GM10266 (cell line): Measurements from ENCODE around the gene SBSN.

Source experiments
- DNase-seq: peaks from one replicate; pipeline ENCODE4 v3.0.0; 2012; ENCODE audit errors: extremely low spot score
- CTCF ChIP-seq: IDR thresholded peaks from 2 replicates; pipeline ENCODE4 v1.5.1; 2012; ENCODE audit warnings: mild to moderate bottlenecking, low read depth; ENCODE audit not compliant: control insufficient read depth, insufficient read depth; ENCODE audit errors: missing control alignments

The SBSN gene

DNA sequence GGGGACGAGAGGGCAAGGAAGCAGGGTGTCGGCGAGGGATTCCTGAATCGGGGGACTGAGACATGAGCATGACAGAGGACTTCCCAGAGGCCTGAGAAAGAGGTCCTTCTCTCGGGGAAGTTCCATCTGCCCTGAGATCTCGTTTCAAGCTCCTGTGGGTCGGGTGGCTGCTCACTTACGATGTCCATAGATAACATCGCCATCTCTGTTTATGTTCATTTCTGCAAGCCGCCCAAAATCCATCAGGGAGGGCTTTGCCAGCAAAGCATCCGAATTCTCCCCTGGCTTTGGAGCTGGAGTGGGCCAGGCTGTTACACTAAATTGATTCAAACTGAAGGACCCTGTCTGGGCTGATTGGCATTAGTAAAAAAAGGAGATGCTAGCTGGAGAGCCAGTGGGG, 20.6 kb downstream of the SBSN start:
- TF ChIP-seq CTCF: no peak
- DNase-seq: no peak

DNA sequence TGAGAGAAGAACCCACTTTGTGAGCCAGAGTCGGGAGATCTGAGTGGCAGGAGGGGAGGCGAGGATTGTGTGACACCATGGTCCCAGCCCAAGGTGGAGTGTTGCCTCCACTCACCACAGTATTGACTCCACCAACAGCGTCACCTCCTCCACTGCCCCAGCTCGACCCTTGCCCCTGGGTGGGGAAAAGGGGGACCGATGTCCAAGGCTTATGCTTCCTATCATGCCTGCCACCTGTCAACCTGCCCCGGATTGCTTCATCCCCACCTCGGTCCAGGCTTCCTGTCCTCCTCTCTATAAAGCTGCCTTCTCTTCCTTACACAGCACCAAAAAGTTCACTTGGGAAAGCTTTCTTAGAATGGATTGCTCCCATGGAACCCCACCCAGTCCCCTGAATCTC, 22.1 kb downstream of the SBSN start:
- DNase-seq: no peak
- TF ChIP-seq CTCF: no peak

- TF ChIP-seq CTCF: no peak
- DNase-seq: no peak
Observed at GRCh38 chr19:35502751-35503150, 25.4 kb downstream of the SBSN start.

- DNase-seq: no peak
- TF ChIP-seq CTCF: no peak
Observed at GRCh38 chr19:35501684-35502083, 26.4 kb downstream of the SBSN start.

DNA sequence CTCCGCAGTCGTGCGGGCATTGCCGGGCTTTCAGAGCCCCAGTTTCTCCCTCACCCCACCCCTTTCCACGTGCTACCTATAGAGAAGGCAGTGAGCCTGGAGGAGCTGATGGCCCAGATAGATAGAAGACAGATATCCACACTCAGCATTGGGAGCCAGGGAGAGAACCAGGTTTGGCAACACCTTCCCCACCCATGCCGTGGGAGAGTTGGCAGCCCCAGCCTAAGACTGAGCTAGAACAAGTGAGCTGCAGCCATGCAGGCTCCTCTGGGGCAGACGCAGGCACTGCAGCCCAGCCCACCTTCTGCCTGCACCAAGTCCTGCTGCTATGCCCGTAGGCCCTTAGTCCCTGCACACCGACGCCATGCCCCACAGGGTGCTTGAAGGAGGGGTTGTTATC, 27.5 kb downstream of the SBSN start:
- DNase-seq: no peak
- no peak for TF ChIP-seq CTCF

DNA sequence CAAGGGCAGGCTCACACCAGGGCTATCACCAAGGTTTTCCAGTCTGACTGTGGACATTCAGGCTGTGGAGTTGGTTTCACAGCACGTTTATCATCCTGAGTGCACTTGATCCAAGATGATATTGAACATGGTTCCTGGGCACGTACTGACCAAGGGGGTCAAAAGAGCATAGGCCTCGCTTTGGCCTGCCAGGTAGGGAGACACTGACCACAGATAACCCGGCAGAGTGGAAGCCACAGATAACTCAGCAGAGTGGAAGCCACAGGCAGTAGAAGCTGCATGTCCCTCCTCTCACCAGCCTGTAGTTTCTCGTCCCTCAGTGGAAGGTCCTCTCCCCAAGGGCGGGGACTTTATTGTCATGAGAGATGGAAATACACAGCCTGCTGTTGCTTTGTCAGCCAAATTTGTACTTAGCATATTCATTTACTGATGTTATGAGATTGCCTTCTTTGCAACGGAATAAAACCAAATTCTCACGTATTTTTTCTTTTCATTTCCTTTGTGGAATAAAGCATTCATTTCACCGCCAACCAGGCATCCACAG, 29.1 kb downstream of the SBSN start:
- no peak for DNase-seq
- no peak for TF ChIP-seq CTCF

DNA sequence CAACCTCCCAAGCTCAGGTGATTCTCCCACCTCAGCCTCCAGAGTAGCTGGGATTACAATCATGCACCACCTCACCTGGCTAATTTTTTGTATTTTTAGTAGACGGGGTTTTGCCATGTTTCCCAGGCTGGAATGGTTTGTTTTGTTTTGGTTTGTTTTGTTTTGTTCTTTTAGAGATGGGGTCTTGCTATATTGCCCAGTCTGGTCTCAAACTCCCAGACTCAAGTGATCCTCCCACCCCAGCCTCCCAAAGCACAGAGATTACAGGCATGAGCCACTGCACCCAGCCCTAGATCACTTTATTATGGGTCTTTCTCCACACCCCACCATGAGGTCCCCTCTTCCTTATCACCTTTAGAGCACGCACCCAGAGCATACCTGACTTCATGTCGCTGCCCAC, 29.9 kb downstream of the SBSN start:
- TF ChIP-seq CTCF: no peak
- no peak for DNase-seq
